Cardiac muscle cell (in vitro differentiated cells and primary cell): ENCODE results near the gene ZNF91. TPM values are rescaled to one million over a fixed set of nuclear protein-coding genes. Genes with fewer than 3 reads are reported as not detected.
"Not testable (repeated sequence)": the region's sequence is repeated elsewhere in the genome, so short reads cannot be mapped to it uniquely, and the experiment has no call there.

Experiments
- DNase-seq, 2 donors: peaks; one replicate each; pipeline versions ENCODE4 v3.0.0 to v3.0.0-alpha.2; 2010 to 2017; ENCODE audit warnings: low read depth in 1 of 2, low spot score in 1 of 2
- H3K27ac ChIP-seq: fragments of 200-600 bp; sonication (generic); 2 replicates; pipeline ENCODE4 v1.5.1; 2016
- H3K27me3 ChIP-seq: fragments of 200-600 bp; sonication (generic); 2 replicates; pipeline ENCODE4 v1.6.0; 2016; ENCODE audit warnings: control low read depth
- H3K36me3 ChIP-seq: fragments of 200-600 bp; sonication (generic); 2 replicates; pipeline ENCODE4 v1.5.1; 2016; ENCODE audit warnings: control low read depth
- H3K4me1 ChIP-seq: fragments of 200-600 bp; sonication (generic); 2 replicates; pipeline ENCODE4 v1.8.1; 2017; ENCODE audit warnings: low read depth, mild to moderate bottlenecking, mixed run types
- H3K4me3 ChIP-seq: fragments of 200-600 bp; sonication (generic); 2 replicates; pipeline ENCODE4 v1.5.1; 2016; ENCODE audit warnings: mild to moderate bottlenecking
- H3K9me3 ChIP-seq: fragments of 200-600 bp; sonication (generic); 2 replicates; pipeline ENCODE4 v1.5.1; 2017; ENCODE audit warnings: low read depth, mild to moderate bottlenecking, control low read depth
- CTCF ChIP-seq: IDR thresholded peaks from 2 replicates; pipeline ENCODE4 v1.5.1; 2012; ENCODE audit warnings: low read depth, mild to moderate bottlenecking, low read length
- polyA plus RNA-seq: library from polyadenylated mRNA; unstranded; fragments of >200 nt; fragmentation: Nextera tagmentation; extraction: Ambion mirVana; gene quantifications from 2 replicates; pipeline ENCODE4 v1.2.1, GENCODE V29; 2016
- total RNA-seq: library from RNA; depleted of rRNA; stranded (reverse); fragments of >200 nt; gene quantifications from 2 replicates; pipeline ENCODE4 v1.2.3, GENCODE V29; 2016

Gene ZNF91
- total and polyA plus RNA-seq, 2 experiments from 2014 or later, result 30.1 to 78.7 TPM

GRCh38 chr19:23311551-23311950, 83.7 kb downstream of the ZNF91 start:
- no peak for TF ChIP-seq CTCF
- Histone ChIP-seq H3K36me3 (no peaks in the 10 kb centered on the region), H3K9me3 (no peaks in the 10 kb centered on the region), H3K4me1 (no peaks in the 10 kb centered on the region), H3K4me3 (no peak overlapping the region), H3K27me3 (no peaks in the 10 kb centered on the region), H3K27ac (no peak overlapping the region)
- DNase-seq, result no peak

GRCh38 chr19:23310729-23311211, 84.5 kb downstream of the ZNF91 start:
- Histone ChIP-seq H3K4me3 (no peak overlapping the region), H3K27me3 (no peaks in the 10 kb centered on the region), H3K36me3 (no peaks in the 10 kb centered on the region), H3K9me3 (no peaks in the 10 kb centered on the region), H3K27ac (no peak overlapping the region), H3K4me1 (no peaks in the 10 kb centered on the region)
- TF ChIP-seq CTCF, result no peak
- DNase-seq, result no peak

- Histone ChIP-seq H3K27me3 (no peaks in the 10 kb centered on the region), H3K9me3 (no peaks in the 10 kb centered on the region), H3K4me1 (no peaks in the 10 kb centered on the region), H3K4me3 (no peak overlapping the region), H3K27ac (no peak overlapping the region), H3K36me3 (no peaks in the 10 kb centered on the region)
- DNase-seq, result no peak
- TF ChIP-seq CTCF, result no peak
Observed at GRCh38 chr19:23309926-23310325, 85.3 kb downstream of the ZNF91 start.

GRCh38 chr19:23305555-23305954, 89.7 kb downstream of the ZNF91 start:
- no peak for DNase-seq

GRCh38 chr19:23304238-23304637, 91.0 kb downstream of the ZNF91 start:
- TF ChIP-seq CTCF, result no peak
- Histone ChIP-seq H3K4me3 (no peak overlapping the region), H3K4me1 (no peaks in the 10 kb centered on the region), H3K27ac (no peak overlapping the region), H3K27me3 (no peaks in the 10 kb centered on the region), H3K36me3 (no peaks in the 10 kb centered on the region), H3K9me3 (no peaks in the 10 kb centered on the region)
- DNase-seq, result no peak

More at GRCh38 chr19:23305555-23305954, 89.7 kb downstream of the ZNF91 start:
- H3K9me3 ChIP-seq, result no peaks in the 10 kb centered on the region
- TF ChIP-seq CTCF, result no peak
- no peaks in the 10 kb centered on the region for H3K27me3 ChIP-seq
- H3K4me1 ChIP-seq, result no peaks in the 10 kb centered on the region
- H3K27ac ChIP-seq, result no peak overlapping the region
- H3K4me3 ChIP-seq, result no peak overlapping the region
- no peaks in the 10 kb centered on the region for H3K36me3 ChIP-seq

- no peak for DNase-seq
- no peaks in the 10 kb centered on the region for H3K4me1 ChIP-seq
- H3K36me3 ChIP-seq, result no peaks in the 10 kb centered on the region
- H3K4me3 ChIP-seq, result no peak overlapping the region
- no peak for TF ChIP-seq CTCF
- H3K27me3 ChIP-seq, result no peaks in the 10 kb centered on the region
- no peaks in the 10 kb centered on the region for H3K9me3 ChIP-seq
- no peak overlapping the region for H3K27ac ChIP-seq
Observed at GRCh38 chr19:23294141-23294540, 101.1 kb downstream of the ZNF91 start.

- not testable (repeated sequence) for H3K27ac ChIP-seq, DNase-seq, H3K27me3 ChIP-seq, H3K4me1 ChIP-seq, H3K4me3 ChIP-seq, H3K36me3 ChIP-seq, H3K9me3 ChIP-seq
Observed at GRCh38 chr19:23289966-23290365, 105.3 kb downstream of the ZNF91 start.
